ENCODE measurements around the gene TAF1D.

Gene TAF1D

DNA sequence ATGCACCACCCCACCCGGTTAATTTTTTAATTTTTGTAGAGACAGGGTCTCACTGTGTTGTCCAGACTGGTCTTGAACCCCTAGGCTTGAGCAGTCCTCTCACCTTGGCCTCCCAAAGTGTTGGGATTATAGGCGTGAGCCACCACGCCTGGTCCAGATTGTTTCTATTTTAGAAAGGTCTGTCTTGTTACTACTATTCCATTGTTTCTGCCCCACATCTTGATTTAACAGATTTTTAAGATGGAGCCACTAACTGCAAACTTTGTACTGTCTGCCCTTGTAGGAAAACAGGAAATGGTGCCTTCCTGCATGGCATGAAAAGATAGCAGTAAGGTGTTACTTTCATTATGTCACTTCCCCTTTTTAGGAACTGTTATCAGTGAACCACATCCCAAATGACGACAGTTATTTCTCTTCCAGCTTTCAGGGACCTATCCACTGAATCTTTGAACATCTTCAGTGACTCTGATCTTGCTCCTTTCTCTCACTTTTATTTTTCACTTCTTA is 23.2 kb downstream of the TAF1D start:
- peak; percentile 40 for DNase-seq

DNA sequence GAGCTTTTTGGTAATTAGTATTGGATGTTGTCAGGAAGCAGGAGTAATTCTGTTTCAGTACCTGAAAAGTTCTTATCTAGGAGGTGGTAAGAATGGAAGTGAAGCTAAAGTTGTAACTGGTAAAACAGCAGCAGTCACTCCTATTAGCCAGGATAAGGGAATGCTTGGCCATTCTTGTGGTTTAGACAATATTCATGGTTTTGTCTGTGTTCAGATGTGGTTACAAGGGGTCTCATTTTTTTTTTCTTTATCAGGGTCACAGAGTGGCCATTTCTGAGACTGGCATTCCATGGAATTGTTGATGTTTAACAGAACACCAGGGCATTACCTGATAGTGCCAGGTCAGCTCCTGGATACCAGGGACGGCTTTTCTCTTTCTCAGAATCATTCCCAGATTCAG is 23.8 kb downstream of the TAF1D start:
- no peak for DNase-seq

DNA sequence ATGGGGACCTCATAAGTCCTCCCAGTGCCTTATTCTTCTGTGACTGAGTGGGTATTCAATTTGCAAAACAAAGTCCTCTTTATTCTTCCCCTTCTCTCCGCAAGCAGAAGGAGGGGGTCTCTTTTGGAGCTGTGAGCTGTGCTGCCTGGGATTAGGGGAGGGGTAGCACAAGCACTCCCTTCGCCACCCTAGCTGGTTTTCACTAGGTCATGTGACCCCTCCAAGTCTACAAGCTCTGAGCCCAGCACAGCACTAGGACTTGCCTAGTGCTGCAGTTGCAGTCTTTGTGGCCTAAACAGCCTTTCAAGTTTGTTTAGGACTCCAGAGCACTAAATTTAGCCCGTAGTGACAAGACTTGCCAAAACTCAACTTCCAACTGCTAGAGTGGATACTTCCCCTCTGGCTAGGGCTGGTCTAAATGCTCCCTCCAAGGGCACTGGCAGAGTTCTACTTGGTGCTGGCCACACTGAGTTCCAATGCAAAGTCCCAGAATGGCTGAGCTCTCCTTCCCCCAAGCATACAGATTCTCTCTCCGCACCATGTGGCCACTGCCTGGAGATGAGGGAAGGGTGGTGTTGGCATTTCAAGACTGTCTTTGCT is 25.4 kb downstream of the TAF1D start:
- DNase-seq = no peak

DNA sequence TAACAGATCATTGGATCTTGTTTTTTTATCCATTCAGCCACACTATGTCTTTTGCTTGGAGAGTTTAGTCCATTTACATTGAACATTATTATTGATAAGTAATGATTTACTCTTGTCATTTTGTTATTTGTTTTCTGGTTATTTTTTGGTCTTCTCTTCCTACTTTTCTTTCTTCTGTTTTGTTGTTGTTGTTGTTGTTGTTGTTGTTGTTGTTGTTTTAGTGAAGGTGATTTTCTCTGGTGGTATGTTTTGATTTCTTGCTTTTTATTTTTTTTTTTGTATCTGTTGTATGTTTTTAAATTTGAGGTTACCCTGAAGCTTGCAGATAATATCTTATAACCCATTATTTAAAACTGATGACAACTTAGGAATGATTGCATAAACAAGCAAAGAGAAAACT is 28.6 kb downstream of the TAF1D start:
- no peak for DNase-seq

DNA sequence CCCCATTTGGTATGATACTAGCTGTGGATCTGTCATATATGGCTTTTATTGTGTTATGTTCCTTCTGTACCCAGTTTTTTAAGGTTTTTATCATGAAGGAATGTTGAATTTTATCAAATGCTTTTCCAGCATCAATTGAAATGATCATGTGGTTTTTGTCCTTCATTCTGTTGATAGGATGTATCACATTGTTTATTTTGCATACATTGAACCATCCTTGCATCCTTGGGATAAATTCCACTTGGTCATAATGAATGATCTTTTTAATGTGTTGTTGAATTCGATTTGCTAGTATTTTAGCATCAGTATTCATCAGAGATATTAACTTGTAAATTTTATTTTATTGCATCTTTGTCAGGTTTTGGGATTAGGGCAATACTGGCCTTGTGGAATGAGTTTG is 31.1 kb downstream of the TAF1D start:
- no peak for DNase-seq

DNA sequence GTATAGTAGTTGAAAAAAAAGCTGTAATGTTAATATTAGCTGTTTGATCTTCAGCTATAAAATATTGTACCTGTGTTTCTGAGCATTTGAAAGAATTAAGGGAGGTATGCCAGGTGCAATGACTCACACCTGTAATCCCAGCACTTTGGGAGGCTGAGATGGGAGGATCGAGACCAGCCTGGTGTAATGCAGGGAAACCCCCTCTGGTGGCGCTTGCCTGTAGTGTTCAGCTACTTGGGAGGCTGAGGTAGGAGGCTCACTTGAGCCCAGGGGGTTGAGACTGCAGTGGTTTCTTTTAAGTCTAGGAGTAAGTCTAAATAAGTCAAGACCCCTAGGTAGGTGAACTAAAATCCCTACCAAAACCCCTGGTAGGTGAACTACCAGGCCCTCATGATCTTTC is 37.1 kb downstream of the TAF1D start:
- no peak for DNase-seq

DNA sequence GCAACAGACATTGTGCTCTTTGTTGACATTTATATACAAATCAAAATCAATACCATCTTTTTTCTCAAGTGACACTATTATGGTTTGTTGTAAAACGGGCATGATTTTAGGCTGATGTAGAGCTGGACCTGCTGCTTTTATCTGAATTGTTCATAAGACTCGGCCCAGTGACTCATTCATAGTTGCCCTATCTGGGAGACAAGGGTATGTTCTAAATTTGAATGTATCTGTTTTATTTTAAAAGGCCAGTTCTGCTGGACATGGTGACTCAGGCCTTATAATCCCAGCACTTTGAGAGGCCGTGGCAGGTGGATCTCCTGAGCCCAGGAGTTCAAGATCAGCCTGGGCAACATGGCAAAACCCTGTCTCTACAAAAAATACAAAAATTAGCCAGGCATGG is 40.5 kb downstream of the TAF1D start:
- no peak for DNase-seq

DNA sequence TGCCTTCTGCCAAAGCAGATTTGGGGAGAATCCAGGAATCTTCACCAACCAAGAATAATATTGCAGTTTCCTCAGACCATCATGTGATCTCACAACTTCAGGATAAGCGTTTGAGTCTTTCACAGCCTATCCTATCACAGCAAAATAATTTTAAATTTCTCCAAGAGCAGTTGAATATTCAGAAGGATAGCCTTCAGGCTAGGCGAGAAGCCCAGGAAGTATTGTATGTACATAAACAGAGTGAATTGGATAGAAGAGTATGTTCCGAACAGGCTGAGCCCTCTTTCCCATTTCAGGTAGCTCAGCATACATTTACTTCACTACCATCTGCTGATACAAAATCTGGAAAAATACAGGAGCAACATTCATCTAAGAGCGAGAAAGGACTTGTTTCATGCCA is 43.7 kb downstream of the TAF1D start:
- DNase-seq = no peak

DNA sequence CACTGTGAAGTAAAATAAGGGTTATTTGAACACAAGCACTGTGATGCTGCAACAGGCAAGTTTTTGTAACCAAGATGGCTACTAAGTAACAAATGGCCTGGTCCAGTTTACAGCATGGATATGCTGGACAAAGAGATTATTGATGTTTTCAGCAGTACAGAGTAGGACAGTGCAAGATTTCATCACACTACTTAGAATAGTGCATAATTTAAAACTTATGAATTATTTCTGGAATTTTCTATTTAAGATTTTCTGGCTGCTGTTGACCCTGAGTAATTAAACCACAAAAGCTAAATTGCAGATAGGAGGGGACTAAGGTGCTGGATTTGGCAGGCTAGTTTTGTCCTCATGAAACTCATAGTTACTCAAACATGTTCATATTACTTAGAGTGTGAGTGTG is 46.7 kb downstream of the TAF1D start:
- no peak for DNase-seq

DNA sequence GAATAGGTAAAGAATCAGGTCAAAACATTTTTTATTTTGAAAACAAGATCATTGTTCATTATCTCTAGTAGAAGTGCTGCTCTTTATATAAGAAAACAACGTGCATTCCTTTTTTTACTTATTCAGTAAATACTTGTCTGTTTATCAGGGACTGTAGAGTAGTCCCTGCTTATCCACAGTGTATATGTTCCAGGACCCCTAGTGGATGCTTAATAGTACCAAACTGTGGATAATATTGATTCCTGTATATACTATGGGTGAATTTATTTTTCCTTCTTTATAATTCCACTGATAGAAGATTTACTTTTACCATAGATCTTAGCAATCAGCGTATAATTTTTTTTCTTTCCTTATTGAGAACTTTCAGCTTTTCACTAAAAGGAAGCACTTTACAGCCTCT is 47.2 kb downstream of the TAF1D start:
- no peak for DNase-seq

DNA sequence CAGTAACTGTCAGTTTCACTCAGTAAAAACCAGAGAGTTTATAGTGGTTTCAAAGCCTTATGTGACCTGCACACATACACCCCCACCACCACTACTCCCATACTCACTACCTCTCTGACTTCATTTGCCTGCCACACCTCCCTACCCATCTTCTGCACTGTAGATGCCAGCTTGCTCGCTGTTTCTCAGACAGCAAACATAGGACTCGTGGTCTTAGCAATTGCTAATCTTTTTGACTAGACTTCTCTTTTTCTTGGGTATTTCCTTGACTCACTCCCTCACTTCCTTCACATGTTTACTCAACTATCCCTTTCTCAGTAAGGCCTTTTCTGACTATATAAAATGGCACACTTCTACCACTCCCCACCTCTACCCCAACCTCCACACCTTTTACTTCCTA is 52.1 kb downstream of the TAF1D start:
- no peak for DNase-seq

DNA sequence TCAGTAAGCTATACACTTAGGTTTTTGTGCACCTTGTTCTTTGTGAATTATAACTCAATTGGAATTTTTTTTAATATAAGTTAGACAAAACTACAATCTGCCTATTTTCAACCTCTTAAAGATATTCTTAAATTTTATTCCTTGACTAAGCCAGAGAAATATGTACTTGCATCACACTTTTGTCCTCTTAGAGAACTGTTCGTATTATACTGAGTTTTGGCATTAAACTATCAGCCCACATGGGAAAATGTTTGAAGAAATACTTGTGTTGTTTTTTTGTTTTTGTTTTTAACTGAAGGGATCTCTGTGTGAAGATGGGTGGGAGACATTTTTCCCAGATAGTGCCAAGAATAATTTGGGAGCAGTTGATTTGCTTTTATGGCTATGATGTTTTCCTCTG is 54.5 kb downstream of the TAF1D start:
- DNase-seq = no peak

DNA sequence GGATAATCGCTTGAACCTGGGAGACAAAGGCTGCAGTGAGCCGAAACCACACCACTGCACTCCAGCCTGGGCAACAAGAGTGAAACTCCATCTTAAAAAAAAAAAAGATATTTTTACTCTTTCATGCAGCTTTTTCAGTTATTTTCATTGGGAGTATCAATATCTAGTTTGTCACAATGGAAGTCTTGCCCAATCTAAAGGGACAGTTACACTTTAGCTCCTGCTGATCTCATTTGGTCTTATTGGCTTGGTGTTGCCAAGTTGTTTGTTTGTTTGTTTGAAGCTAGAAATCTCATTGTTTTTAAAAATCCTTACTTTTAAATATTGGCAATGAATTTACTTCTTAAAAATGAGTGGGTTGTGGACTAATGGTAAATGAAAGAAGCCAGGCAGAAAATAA is 55.1 kb downstream of the TAF1D start:
- DNase-seq = no peak
